Left forelimb (tissue), 1 donor: ENCODE results near the gene NELFB.
A peak's percentile ranks its signal among the peaks of the same experiment; 100 is the strongest.

Experiments used
- DNase-seq: peaks from one replicate; pipeline ENCODE4 v3.0.0-alpha.2; 2018; ENCODE audit warnings: low spot score

NELFB gene

DNA sequence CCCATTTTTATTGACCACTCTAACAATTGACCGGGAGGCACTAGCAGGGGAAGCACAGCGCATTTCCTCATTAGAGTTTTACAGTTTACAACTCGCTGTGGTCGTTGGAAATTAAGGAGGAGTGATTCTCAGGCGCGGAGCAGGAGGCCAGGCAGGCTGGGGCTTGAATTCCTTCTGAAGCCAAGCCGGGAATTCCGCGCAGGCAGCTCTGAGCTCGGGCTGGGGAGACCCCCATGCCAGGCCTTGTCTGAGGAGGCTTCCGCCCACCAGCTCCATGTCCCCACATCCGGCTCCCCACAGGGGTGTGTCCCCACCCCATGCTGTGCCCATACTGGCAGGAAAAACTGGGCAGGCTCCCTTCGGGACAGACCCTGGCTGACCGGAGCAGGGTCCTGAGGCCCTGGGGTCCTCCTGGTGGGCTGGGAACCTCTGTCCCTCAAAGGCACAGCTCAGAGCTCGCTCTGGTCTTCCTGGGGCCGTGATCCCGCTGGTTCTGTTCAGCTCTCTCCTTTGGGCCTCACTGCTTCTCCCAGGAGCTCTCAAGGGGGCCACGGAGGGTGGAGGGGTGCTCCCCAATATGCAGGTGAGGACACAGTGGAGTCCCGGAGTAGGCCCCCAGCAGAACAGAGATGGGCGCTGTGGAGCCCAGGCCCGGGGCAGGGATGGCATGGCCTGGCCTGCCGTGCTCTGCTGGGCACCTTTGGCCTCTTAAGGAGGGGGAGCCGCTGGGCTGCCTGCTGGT lies 48.2 kb downstream of the NELFB start:
- peak; percentile 62 for DNase-seq

DNA sequence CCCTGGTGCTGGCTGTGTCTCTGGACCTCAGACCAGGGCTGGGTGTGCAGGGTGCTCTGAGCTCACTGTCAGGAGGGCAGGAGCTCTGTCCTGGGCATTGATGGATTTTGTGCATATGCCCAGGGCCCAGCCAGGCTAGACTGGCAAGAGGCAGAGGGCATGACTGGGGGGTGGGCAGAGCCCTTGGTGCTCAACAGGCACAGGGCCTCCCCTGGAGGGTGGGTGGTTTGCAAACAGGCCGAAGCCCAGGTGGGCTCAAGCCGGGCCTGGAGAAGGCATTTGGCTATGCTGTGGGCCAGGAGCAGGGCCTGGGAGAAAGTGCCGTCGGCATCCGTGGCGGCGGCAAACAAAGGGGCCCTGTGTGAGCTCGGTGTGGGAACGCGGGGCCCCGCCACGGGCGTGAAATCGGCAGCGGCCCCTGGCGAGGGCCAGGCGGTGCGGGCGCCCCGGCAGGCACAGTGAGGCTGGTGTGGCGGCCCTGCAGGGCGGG lies 48.8 kb downstream of the NELFB start:
- peak; percentile 64 for DNase-seq

DNA sequence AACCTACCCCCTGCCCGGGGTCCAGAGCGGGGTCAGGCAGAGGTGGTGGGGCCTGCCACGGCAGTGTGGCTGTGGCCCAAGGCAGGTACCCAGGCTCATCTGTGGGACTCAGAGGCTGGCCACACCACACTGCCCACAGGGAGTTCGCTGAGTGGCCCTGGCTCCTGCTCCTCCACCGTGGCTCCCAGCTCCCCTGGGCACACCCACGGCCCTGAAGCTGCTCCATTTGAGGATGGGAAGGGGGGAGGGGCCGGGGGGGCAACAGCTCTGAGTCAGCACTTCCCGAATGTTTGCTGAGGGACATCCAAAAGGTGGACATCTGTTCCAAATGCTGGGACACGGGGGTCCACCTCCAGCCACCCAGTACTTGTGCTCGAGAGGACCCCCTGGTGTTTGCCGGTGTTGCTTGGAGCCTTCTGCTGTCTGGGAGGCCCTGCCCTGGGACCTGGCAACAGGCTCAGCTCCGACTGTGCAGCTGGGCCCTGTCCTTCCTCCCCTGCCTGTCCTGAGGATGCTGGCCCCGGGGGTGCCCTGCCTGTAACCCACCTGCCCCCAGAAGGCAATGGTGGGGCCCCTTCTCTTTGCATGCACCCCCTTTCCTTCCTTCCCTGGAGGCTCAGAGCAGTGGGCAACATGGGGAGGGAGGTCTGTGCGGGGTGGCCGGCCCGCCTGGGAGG lies 49.4 kb downstream of the NELFB start:
- peak; percentile 74 for DNase-seq

DNA sequence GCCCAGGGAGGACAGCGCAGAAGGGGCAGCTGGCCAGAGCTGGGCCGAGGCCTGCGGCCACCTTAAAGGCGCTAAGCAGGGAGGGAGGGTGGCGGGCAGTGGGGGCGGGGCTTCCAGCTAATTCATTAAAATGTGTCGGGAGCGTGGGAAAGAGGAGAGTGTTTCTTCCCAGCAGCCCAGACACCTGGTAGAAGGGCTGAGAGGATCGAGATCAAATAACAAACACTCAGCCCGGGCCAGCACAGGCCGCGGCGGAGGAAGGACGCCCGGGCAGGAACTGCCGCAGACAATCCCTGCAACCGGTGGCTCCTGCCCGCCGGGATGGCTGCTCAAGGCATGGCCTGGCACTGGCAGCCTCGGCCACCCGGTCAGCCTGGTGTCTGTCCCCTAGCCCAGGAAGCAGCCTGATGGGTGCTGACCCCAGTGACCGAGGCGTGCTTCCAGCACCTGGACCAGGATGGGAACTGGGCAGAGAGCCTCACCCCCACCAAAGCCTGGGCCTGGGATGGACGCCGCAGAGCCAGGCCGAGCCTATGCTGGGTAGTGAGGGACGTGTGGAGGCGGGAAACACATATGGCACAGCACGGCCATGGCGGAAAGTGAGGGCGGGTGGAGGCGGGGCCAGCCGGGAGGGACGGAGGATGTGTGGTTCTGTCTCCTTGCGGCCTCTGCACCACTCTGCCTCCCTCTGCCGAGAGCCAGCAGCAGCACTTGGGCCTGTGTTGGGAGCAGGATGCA lies 50.1 kb downstream of the NELFB start:
- peak; percentile 76 for DNase-seq

DNA sequence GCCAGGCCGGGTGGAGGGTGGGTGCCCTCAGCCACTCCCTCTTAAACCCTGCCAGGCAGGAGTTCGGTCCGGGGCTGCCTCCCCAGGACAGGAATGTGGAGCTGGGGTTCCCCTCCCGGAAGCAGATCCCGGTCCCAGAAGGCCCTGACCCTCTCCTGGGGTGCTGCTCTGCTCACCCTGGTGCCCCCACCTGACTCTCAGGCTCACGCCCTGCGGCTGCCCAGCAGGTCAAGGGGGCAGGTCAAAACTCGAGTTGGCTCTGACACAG lies 50.6 kb downstream of the NELFB start:
- DNase-seq: no peak

DNA sequence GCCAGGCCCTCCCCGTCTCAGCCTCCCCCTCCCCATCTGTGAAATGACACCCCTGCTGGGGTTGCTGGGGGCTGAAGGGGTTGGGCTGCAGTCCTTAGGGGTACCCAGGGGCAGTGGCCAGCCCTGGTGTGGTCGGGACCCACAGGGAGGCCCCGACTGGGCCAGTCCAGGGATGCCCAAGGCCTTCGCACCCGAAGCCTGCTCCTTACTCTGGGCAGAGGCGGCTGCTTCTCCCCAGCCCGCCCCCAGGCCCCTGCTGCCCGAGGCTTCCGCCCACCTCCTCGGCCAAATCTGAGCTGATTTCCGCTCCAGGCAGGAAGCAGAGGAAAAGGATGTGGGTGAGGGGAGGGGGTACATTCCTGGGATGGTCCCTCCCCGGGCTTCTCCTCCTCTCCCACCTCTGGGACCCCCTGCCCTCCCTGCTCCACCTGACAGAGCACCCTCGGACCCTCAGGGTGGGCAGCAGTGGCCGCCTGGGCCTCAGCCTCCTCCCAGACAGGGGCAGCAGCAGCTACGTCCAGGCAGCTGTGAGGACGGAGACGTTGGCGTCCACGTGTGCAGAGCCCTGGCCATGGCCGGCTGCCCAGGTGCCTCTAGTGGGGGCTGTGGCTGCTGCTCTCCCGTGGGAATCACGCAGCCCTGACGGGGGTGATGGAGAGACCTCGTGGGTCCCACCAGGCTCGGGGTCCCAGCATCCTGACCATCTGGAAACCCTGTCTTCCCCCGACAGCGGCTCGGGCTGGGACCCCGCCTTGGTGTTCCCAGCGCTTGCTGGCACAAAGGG lies 51.1 kb downstream of the NELFB start:
- DNase-seq: peak; percentile 70

DNA sequence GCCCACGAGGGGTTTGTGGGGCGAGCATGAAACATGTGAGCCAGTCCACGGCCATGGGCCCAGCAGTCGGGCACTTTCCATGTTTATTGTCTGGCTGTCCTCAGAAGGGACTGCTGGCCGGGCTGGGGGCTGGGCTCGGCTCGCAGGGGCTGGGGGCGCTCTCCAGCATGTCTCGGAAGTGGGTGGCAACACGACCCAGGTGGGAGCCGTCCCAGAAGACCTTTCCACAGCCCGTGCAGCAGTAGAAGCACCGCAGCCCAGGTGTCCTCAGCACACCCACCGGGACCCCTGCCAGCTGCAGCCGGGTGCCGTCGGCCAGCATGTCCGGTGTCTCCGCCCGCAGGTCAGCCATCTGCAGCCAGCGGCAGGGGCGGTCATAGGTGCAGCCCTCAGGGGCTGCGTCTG lies 51.7 kb downstream of the NELFB start:
- peak; percentile 61 for DNase-seq

DNA sequence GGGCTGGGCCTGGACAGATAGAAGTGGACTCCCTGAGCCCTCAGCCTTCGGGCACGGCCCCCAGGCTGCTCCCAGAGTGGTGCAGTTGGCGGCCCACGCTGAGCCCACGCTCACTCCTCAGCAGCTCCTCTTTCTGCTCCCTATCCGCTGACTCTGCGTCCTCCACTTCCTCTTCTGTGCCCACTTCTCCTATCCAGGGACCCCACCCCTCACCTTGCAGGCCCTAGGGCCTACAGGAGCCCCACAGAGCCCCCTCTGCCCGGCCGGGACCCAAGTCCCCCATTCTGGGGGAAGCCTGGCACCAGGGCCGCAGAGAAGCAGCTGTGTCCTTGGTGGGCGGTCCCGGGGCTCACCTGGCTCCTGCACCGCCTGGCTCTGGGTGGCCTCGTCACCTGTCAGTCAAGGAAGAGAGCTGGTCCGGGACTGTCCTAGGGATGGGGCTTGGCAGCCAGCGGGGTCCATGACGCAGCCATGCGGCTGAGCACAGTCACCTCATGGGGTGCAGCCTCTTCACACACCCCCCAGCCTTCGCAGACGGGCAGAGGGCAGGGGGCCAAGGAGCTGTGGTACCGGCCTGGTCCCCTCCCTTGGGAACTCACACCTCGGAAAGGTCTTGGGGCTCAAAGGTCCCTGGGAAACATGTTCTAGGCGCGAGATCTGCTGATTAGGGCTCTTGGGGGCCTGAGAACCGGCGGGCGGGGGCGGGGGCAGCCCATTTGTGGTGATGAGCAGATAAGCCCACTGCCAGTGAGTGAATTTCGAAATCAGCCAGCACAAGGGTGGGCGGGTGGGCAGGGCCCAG lies 52.3 kb downstream of the NELFB start:
- DNase-seq: peak; percentile 58

DNA sequence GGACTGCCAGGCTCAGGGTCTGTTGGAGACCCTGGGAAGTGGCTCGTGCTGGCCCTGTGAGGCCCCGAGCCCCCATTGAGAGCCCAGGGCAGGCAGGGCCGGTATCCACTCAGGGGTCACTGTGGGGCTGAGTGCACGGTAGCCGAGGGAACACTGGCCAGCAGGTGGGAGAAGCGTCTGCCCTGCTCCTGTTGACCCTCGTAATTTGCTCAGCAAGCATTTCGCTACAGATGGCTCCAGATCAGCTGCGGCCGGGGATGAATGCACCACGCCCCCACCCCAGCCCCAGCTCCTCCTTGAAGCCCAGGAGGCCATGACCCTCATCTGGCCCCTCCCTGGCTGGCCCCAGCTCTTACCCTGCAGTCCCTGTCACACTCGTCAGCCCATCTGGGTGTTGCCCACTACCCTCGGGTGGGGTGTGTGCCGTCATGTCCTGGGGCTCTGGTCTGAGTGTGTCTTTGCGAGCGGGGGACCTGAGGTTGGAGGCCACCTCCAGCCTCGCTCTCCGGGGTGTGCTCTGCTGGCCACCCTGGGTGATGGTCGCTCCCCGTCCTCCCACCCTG lies 53.0 kb downstream of the NELFB start:
- no peak for DNase-seq

DNA sequence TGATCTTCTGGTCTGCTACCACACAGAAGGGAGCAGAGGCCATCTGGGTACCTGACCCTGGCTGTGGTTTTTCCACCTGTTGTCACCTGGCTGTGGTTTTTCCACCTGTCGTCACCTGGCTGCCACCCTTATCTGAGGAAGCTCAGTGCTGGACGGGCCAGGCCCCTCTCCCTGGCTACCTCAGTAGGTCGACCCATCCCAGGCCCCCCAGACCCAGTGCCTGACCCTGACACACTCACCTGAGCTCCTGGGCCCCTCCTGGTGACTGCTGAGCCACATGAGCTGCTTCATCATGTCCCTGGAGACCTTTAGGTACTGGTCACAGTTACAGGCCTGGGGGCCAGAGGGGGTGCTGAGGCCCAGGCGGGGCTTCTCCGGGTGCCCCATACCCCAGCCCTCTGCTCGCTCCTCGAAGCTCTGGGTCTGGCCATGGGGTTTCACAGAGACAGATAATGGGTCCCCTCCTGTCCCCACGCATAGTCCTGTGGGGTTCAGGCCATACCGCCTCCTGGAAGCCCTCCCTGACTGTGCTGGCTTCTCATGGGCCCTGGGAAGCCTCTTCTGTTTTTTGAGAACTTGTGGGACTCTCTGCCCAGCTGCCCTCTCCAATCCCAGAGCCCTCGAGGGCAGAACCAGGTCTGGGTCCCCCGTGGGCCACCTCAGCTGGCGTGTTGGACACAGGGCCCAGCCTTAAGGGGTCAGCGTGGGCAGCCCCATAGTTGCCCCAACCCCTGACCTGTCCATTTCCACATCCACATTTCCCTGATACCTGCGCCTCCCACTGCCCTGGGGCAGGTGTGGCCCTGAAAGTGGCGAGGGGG lies 54.5 kb downstream of the NELFB start:
- DNase-seq: peak; percentile 64

DNA sequence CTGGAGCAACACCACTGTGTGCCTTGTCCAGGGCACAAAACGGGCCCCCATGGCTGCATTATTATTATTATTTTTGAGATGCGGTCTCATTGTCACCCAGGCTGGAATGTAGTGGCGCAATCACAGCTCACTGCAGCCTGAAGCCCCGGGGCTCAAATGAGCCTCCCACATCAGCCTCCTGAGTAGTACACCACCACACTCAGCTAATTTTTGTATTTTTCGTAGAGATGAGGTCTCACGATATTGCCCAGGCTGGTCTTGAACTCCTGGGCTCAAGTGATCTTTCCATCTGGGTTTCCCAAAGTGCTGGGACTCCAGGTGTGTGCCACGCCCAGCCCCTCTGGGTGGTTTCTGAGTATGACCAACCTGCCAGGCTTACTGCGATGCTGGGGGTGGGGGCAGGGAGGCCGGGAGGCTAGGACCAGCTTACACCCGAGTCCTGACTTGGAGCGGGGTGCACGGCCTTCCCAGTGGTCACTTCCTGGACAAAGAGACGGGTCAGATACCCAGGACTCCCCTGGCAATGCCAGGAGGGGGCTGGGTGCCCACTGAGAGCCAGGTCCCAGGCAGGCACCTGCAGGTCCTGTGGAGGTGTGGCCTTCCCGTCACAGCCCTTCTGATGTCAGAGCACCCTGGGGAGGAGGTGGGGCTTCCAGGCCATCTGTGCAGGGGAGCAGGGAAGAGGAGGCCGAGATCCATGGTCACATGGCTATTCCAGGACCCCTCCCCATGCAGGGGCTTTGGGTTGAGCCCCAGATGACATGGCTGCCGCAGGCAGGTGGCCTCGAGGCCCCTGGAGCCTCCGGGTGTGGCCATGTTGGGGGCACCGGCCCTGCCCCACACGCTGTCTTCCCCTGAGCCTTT lies 55.3 kb downstream of the NELFB start:
- DNase-seq: no peak

DNA sequence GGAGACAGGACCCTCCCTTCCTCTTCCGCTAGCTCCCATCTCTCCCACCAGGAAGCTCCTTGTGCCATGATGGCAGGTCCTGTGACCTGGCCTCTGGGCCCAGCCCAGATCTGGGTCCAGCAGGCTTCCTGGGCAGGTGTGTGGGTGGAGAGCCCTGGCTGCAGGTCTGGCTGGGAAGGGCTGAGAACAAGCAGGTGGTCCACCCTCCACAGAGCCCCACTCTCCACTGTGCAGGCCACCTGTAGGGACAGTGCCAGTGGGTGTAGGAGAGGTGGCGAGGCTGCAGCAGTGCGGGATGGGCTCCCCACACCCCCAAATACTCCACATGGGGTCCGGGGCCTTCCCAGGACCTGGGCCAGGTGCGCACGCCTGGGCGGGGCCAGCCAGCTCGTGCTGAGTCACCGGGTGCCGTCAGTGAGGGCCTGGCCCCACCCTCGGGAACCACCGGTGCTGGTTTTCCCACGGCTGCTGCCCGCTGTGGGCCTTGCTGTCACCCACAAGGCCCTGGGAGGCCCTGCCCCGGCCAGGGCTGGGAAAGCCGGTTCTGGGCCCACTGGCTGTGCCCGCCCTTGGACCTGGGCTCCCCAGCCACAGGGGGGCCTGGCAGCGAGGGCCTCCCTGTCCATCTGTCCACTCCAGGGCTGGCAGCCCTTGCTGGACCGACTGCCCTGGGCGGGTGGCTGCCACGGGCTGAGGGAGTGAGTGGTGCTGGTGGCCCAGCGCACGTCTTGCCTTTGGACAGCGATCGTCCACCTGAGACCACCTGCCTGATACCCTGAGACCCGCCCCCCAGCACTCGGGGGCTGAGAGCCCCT lies 56.3 kb downstream of the NELFB start:
- peak; percentile 60 for DNase-seq

DNA sequence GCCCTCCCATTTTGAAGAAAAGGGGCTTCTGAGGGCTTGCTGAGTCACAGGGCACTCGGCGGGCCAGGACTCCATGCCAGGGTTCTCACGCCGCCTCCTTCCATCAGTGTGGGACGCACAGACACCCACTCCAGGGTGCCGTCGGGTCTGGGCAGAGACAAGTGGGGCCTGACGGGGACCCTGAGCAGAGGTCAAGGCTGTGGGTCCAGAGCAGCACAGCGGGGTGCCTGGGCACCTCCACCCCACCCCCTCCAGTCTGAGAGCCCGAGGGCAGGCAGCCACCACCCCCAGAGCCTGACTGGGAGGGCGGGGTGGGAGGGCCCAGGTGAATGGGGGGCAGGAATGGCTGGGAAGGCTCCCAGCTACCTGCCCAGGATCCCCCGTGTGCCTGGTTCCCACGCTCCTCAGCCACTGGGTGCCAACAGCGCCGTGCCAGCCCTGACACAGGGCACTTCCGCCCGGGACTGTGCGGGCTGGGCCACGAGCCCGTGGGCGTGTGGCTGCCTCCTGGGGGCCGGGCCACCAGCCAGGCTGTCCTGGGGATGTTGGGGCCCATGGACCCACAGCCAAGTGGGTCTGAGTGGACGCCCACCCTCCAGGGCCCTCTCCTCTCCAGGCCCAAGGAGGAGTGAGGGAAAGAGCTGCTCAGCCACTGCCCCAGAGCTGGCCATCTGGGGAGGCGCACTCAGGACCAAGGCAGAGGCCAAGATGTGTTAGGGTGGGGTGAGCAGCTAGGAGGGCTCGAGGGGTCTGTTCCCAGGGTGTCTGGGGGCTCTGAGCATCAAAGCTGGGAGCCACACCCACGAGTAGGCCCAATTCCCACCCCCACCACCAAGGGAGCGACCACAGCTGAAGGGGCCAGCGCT lies 57.1 kb downstream of the NELFB start:
- peak; percentile 47 for DNase-seq

DNA sequence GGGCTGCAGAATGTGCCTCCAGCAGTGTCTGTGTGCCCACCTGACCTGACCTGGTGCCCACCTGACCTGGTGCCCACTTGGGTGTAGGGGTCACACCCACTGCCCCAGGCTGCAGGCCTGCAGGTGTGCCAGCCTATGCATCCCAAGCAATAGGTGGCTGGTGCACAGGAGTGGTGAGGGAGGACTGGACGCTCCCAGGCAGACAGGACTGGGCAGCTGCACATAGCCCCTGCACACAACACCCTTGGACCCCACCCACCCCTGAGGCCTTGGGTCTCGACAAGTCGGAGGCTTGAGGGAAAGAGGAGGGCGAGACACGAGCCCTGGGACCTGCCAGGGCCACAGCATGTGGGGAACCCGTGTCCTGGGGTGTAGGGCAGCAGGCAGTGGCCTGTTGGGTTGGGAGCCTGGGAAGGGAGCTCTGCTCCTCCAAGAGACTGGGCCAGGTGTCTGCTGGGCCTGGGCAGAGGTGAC lies 57.8 kb downstream of the NELFB start:
- DNase-seq: no peak

DNA sequence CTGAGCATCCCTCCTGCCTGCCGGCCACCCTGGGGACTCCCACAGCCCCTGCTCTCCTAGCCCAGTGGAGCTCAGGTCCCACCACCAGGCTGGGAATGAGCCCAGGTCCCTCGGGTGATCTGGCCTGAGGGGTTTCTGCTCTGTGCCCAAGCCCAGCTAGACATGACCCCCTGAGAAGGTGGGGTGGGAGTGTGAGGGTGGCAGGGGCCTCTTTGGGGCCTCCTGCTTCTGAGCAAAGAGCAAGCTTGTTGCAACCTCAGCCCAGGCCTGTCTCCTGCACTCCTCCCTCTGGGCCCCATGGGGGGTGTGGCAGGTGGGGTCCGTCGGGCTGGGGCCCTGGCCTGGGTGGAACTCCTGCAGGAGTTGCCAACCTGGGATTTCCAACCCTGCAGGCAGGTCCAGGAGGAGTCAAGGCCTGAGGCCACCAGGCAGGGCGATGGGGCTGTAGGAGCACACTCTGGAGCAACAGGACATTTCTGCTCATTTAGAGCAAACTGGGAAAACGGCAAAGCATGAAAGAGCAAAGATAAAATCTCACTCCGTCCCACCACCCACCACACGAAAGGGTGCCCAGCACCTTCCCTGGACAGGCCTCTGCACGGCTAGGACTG lies 58.3 kb downstream of the NELFB start:
- peak; percentile 62 for DNase-seq

DNA sequence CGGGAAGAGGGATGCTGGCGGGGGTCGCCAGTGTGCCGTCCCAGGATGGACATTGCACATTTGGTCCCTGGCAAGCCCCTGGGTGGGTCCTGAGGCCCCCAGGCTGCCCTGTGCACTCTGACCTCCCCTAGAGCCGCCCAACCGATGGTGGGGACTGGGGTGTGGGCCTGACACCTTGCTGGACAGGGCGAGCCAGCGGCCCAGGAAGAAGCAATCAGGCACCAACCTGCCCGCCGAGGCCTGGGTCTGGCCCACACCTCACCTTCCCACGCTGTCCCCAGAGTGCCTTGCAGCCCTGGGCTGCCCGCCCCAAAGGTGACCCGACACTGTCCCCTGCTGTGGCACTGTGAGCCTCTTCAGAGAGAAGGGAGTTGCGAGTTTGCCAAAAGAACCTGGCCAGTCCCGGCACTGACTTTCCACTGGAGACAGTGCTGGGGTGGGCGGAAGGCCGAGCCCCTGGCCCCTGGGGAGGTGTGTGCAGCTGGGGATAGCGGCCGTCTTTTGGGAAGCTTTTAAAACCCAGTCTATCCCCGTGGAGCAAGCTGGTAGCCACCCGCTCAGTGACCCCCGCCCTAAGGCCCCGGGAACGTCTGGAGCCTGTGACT lies 58.9 kb downstream of the NELFB start:
- DNase-seq: no peak
